ENCODE results near the gene ADAMTS4.

Gene ADAMTS4

GRCh38 chr1:161218301-161219077 lies 19.6 kb upstream of the ADAMTS4 start:
- no peak for DNase-seq

DNA sequence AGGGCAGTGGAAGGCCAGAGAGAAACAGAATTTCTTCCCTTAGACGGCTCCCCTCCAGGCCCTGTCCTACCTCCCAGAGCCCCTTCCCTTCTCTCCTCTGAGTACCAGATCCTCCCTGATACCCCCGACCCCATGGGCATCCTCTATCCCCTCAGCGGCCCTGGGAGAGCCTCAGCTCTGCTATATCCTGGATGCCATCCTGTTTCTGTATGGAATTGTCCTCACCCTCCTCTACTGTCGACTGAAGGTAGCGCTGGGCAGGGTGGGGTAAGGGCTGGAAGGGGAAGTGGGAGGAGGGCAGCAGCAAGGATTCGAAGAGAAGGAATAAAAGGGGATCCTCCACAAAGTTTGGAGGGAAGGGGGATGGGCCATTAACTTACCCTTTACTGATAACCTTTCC lies 19.0 kb upstream of the ADAMTS4 start:
- no peak for DNase-seq

- no peak for DNase-seq
Measured at GRCh38 chr1:161216945-161217712, 18.3 kb upstream of the ADAMTS4 start.

GRCh38 chr1:161215076-161215475 lies 16.2 kb upstream of the ADAMTS4 start, which contains the start of gene FCER1G:
FCER1G (plus strand) TSS chr1:161215295; CDS start chr1:161215322, 27 bp downstream.
- no peak for DNase-seq

DNA sequence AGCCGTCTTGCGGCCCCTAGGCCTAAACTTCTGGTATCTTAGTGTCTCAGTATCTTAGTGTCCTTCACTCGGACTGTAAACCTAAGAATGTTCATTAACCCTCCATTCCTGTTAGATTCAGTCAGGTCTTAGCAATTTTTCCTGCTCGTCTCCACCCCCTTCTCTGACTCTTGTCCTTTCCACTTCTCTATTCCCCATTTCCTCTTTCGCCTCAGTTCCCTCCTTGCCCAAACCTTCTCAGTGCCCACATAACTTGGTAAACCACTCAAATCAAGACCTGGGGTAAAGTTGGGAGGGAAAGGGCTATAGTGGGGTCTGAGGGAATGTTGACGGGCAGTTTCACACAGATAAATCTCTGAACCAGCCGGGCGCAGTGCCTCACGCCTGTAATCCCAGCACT lies 15.5 kb upstream of the ADAMTS4 start:
- no peak for DNase-seq

DNA sequence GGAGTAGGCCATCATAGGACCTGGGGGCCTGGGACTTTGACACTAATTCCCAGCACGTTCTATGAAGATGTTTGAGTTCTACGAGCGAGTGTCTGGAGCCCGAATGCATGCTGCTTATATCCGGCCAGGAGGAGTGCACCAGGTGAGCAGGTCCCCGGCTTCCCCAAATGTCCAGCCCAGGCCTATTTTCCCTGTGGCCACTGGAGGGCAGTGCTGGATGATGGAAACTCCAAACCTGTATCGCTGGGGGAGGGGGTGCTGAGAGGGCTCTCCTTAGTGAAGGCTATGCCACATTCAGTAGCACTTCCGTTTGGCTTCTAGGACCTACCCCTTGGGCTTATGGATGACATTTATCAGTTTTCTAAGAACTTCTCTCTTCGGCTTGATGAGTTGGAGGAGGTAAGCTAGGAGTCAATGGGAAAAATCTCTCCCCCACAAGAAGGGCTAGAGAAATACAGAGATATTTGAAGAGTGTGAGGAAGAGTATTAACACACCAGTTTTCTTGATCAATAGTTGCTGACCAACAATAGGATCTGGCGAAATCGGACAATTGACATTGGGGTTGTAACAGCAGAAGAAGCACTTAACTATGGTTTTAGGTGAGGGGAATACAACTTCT lies 11.0 kb upstream of the ADAMTS4 start:
- peak; percentile 39 for DNase-seq

DNA sequence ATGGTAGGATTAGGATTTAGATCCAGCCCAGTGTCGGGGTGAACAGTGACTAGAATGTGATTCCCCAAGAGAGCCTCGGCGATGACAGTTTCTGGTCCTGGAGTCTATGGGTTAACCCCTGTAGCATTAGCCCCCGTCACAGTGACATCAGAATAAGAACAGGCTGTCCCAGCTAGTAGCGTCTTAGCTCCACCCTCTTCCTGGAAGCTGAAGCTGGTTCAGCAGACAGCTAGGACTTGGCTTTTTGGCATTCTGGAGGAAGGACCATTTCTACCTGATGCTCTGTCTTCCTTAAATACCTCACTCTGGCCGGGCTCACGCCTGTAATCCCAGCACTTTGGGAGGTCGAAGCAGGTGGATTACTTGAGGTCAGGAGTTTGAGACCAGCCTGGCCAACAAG lies 8.3 kb upstream of the ADAMTS4 start:
- DNase-seq, result no peak

DNA sequence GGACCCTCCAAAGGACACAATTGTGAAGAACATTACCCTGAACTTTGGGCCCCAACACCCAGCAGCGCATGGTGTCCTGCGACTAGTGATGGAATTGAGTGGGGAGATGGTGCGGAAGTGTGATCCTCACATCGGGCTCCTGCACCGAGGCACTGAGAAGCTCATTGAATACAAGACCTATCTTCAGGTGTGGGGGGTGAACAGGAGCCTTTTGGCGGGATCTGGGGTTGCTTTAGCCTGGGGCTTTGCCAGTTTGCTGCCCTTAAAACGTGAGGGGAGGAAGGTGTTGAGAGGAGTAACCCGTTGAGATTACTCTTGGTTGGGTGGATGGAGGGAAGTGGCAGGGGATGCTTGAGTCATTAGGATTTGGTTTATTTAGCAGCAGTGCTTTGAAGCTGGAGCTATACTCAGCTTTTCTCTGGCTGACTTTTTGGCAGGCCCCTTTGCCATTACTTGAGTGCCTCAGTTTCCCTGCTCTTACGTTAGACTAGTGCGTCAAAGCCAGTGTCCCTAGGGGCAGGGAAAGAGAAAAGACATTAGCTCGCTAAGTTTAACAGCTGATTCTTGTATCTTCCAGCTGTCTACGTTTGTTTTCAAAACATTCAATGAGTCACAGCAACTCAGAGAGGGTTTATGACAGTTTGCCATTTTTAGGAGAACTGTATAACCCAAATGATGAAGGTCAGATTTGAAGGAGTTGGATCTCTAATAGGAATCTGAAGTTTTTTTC lies 7.7 kb upstream of the ADAMTS4 start:
- no peak for DNase-seq

DNA sequence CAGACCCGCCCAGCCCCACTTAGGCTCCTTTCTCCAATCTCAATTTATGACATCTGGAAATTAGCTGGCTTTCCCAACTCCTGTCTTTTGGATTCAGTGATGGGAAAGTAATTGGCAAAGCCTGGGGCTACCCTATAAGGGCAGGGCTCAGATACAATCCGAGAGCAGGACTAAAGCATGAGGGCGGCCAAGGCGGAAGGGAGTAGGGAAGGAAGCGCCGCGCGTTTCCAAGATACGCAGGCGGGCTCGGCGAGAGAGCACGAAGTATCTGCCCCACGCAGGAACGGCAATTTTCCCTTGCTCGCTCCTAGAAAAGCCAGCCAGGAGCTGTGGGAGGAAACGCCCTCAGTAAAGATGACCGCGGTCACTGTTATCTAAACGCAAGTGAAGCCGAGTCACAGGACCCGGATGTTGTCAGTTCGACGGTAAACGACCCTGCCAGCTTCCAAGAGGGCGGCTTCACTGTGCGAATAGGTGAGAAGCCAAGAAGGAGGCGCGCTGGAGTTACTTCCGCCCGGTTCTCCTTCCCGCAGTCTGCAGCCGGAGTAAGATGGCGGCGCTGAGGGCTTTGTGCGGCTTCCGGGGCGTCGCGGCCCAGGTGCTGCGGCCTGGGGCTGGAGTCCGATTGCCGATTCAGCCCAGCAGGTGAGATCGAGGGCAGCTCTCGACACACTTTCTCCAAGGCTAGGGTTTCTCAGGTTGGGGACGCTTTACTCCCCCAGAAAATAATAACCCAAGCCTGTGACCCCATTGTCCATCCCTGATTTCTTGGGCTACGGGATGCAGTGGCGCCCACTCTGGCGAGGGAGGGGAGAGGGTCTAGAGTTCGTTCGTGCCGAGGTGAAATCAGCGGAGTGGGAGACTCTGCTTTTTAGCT lies 3.2 kb upstream of the ADAMTS4 start, which contains the start of gene NDUFS2:
Gene NDUFS2, plus strand, starts transcription at position 532 of the 877 bp plus-strand sequence. Its CDS starts 19 bp downstream, at position 551.
- peak; percentile 99 for DNase-seq

DNA sequence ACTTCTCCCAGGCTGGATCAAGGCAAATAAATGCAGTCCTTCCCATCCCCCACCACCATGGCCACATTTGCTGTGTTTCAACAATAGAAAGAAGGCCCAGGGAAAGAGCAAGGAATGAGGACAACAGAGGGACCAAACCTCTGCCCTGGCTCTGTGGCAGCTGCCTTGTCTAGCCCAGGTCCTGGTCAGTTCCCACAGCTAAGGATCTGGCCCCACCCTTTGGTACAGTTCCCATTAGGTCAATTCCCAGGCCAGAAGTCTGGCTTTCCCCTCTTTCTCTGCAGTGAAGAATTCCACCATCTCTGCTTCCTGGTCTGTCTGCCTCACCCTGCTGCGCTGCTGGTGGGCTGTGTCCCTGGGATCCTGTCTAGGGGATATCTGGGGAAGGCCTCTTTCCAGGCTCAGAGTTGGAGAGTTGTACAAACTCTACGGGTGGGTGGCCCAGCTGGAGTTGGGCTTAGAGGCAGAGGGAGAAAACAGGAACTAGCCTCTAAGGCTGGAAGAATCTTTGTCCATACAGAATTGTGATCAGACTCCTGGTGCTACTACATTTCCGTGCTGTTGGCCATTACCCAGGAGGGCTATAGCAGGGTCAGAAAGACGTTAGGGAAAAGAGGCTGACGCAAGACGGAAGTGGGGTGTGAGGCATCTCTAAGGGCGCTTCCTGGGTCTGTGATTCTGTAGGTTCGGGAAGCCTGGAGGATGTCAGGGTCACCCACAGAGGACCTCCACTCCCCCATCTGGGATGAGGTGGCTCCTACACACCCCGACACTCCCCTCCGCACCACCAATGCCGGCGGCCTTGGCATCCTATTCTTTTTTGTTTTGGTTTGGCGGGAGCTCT lies 2.4 kb upstream of the ADAMTS4 start:
- DNase-seq, result no peak

DNA sequence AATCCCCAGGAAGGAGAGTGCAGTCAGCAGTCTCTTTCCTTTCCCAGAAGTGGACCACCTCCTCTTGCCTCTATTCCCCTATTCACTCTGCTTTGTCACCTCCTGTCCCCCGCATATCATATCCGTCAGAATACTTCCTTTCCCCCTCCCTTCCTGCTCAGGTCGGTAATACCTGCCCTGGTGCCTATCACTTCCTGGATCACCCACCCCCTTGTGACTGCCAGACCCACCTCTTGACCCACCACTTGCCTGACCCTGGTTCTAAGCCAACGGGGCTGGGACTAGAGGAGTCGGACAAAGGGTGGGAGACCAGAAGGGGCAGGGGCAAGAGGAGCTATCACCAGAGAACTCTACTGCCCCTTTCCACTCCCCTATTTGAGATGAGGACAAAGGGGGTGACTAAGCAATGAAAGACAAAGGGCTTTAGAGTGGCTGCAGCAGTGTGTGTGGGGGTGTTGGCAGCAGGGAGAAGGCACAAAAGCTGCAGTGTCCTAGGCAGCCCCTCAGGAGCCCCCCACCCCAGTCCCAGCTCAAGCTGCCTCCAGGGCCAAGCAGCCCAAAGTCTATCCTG lies 1.7 kb upstream of the ADAMTS4 start:
- no peak for DNase-seq

DNA sequence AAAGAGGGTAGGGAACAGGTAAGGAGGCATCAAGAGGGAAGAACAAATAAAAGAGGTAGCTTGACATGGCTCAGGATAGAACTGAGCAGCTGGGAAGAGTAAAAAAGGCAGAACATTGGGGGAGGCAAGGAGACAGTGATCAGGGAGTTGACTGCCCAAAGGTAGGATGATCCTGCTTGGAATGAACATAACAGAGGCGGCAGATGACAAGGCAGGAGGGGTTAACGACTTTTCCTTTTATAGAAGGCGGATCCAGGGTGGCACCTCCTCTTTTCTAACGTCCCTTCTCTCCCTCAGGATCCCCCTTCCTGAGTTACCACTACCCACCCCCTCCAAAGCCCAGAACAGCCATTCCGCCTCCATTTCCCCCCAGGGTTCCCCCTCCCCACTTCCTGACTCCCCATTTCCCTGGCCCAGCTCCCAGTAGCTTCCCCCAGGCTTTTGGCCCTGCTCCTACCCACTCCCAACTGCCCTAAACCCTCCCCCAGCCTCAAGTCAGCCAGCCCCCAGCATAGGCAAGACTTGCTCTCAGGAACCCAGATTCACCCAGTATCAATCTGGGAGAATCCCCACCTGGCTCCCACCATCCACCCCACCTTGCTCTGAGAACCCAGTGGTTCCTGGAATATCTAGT lies 769 bp upstream of the ADAMTS4 start:
- no peak for DNase-seq

GRCh38 chr1:161198194-161198896 lies 509 bp downstream of the ADAMTS4 start:
- DNase-seq, result no peak

GRCh38 chr1:161197560-161198193 lies 1.2 kb downstream of the ADAMTS4 start:
- no peak for DNase-seq

- DNase-seq, result no peak
Measured at GRCh38 chr1:161196521-161197451, 2.1 kb downstream of the ADAMTS4 start.

- no peak for DNase-seq
Measured at GRCh38 chr1:161196111-161196510, 2.7 kb downstream of the ADAMTS4 start.

- DNase-seq, result no peak
Measured at GRCh38 chr1:161195171-161195570, 3.7 kb downstream of the ADAMTS4 start.
